Astrocyte (in vitro differentiated cells and primary cell): ENCODE data around the gene VEPH1. TPM values are rescaled to one million over a fixed set of nuclear protein-coding genes. Genes with fewer than 3 reads are reported as not detected.
A peak's percentile ranks its signal among the peaks of the same experiment; 100 is the strongest.

Experiments
- DNase-seq: peaks from one replicate; pipeline ENCODE4 v3.0.0-alpha.2; 2010; ENCODE audit warnings: low read depth
- FAIRE-seq: peaks from 2 replicates; lab custom pipeline; 2011; peaks lifted over from hg19 to GRCh38; lab: Jason Lieb, UNC
- H2AFZ ChIP-seq: 2 replicates; pipeline ENCODE4 v1.6.0; 2012; ENCODE audit warnings: low read depth, low read length, inconsistent platforms
- H3K27ac ChIP-seq: 2 replicates; pipeline ENCODE4 v1.5.1; 2011; ENCODE audit warnings: low read depth, low read length, inconsistent platforms
- H3K27me3 ChIP-seq: 2 replicates; pipeline ENCODE4 v1.6.0; 2011; ENCODE audit warnings: low read length, inconsistent platforms; ENCODE audit not compliant: insufficient read depth
- H3K36me3 ChIP-seq: 2 replicates; pipeline ENCODE4 v1.5.1; 2011; ENCODE audit warnings: low read length, inconsistent platforms; ENCODE audit not compliant: insufficient read depth
- H3K4me1 ChIP-seq: 2 replicates; pipeline ENCODE4 v1.5.1; 2011; ENCODE audit warnings: low read length, inconsistent platforms; ENCODE audit not compliant: insufficient read depth
- H3K4me2 ChIP-seq: 2 replicates; pipeline ENCODE4 v1.6.0; 2012; ENCODE audit warnings: low read length, inconsistent platforms
- H3K4me3 ChIP-seq: 2 replicates; pipeline ENCODE4 v1.5.1; 2011; ENCODE audit warnings: low read depth, mild to moderate bottlenecking, low read length, inconsistent platforms; ENCODE audit not compliant: insufficient read depth
- H3K79me2 ChIP-seq: 2 replicates; pipeline ENCODE4 v1.6.0; 2012; ENCODE audit warnings: mild to moderate bottlenecking, low read length, inconsistent platforms; ENCODE audit not compliant: insufficient read depth
- H3K9ac ChIP-seq: 2 replicates; pipeline ENCODE4 v1.6.0; 2012; ENCODE audit warnings: mild to moderate bottlenecking, low read length, inconsistent platforms
- H3K9me3 ChIP-seq: 2 replicates; pipeline ENCODE4 v1.5.1; 2012; ENCODE audit warnings: low read depth, mild to moderate bottlenecking, low read length, inconsistent platforms; ENCODE audit not compliant: insufficient read depth
- H4K20me1 ChIP-seq: 2 replicates; pipeline ENCODE4 v1.6.0; 2012; ENCODE audit warnings: low read length, inconsistent platforms; ENCODE audit not compliant: insufficient read depth
- H3K27ac Mint-ChIP-seq: one replicate; pipeline ENCODE4 v1.8.0; 2021; ENCODE audit warnings: mild to moderate bottlenecking, mixed read lengths; ENCODE audit not compliant: unreplicated experiment
- H3K27me3 Mint-ChIP-seq: one replicate; pipeline ENCODE4 v1.8.0; 2021; ENCODE audit warnings: low read depth, mixed read lengths; ENCODE audit not compliant: unreplicated experiment
- H3K36me3 Mint-ChIP-seq: one replicate; pipeline ENCODE4 v1.8.0; 2021; ENCODE audit warnings: low read depth, mixed read lengths; ENCODE audit not compliant: unreplicated experiment
- H3K4me1 Mint-ChIP-seq: one replicate; pipeline ENCODE4 v1.8.0; 2021; ENCODE audit warnings: low read depth, mixed read lengths; ENCODE audit not compliant: unreplicated experiment
- H3K4me3 Mint-ChIP-seq: one replicate; pipeline ENCODE4 v1.8.0; 2021; ENCODE audit warnings: mild to moderate bottlenecking, moderate library complexity, mixed read lengths; ENCODE audit not compliant: unreplicated experiment
- H3K9me3 Mint-ChIP-seq: one replicate; pipeline ENCODE4 v1.8.0; 2021; ENCODE audit warnings: mild to moderate bottlenecking, mixed read lengths; ENCODE audit not compliant: unreplicated experiment
- EZH2 ChIP-seq: IDR thresholded peaks from 2 replicates; pipeline ENCODE4 v1.6.1; 2012; ENCODE audit warnings: mild to moderate bottlenecking, low read length, inconsistent platforms; ENCODE audit not compliant: insufficient read depth
- total RNA-seq: library from RNA; stranded (reverse); gene quantifications from 2 replicates; pipeline ENCODE4 v1.2.1, GENCODE V29; 2021
- TF ChIP-seq, protein P1 (sequence below): IDR thresholded peaks from 2 replicates; pipeline ENCODE4 v1.5.1; 2011; ENCODE audit warnings: low read depth, mild to moderate bottlenecking, inconsistent platforms, low read length, moderate library complexity; ENCODE audit not compliant: insufficient read depth

The VEPH1 gene
- total RNA-seq, 1 donor from 2014 or later = 9.4 TPM

DNA sequence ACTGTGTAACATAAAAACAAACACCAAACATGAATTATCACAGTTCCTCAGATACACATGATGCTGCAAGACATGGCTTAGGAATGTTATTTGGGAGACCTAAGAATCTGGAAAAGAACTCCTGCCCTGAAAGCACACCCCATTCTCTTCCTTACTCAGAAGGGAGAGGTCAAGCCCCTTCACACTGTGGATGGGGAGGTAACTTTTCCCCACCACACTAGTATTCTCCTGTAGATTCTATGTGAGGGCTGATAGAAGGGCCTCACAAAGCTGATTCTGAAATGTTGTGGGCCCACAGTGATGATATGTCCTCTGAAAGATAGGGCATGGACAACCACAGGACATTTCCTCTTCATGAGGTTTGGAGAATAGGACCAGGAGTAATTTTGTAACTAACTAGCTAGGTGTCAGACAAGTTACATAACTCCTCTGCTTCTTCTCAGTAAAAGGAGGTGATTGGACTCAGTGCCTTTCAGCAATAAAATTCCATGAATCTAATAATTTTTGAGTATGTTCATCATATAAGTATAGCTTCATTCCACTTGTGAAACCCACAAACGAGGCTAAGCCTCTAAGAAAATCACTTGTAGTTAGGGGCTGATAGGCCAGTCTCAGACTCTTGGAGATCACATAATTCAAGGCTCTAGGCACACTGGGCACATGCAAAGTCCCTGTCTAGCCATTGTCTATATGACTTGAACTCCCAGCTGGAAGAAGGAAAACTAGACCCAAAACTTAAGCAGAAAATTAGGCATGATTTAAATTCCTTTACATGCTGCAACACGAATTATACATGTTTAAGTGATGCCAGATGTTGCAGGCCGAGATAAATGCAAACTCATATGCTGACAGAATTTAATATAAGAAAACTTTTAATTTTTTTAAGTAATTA is 59.1 kb downstream of the VEPH1 start:
- Histone ChIP-seq H2AFZ (no peak overlapping the region), H3K79me2 (peaks cover 14% of the 10 kb centered on the region), H3K9ac (no peak overlapping the region), H3K27ac (no peak overlapping the region), H4K20me1 (peaks cover 7% of the 10 kb centered on the region), H3K4me2 (no peak overlapping the region), H3K27me3 (no peaks in the 10 kb centered on the region), H3K9me3 (no peaks in the 10 kb centered on the region), H3K4me1 (no peaks in the 10 kb centered on the region), H3K36me3 (peaks cover 4% of the 10 kb centered on the region), H3K4me3 (no peak overlapping the region)
- Mint-ChIP-seq H3K9me3 (no peaks in the 10 kb centered on the region), H3K27ac (no peak overlapping the region), H3K4me1 (no peaks in the 10 kb centered on the region), H3K27me3 (no peaks in the 10 kb centered on the region), H3K36me3 (no peaks in the 10 kb centered on the region), H3K4me3 (no peak overlapping the region)
- FAIRE-seq = no peak
- DNase-seq = no peak
- TF ChIP-seq, protein P1, sequence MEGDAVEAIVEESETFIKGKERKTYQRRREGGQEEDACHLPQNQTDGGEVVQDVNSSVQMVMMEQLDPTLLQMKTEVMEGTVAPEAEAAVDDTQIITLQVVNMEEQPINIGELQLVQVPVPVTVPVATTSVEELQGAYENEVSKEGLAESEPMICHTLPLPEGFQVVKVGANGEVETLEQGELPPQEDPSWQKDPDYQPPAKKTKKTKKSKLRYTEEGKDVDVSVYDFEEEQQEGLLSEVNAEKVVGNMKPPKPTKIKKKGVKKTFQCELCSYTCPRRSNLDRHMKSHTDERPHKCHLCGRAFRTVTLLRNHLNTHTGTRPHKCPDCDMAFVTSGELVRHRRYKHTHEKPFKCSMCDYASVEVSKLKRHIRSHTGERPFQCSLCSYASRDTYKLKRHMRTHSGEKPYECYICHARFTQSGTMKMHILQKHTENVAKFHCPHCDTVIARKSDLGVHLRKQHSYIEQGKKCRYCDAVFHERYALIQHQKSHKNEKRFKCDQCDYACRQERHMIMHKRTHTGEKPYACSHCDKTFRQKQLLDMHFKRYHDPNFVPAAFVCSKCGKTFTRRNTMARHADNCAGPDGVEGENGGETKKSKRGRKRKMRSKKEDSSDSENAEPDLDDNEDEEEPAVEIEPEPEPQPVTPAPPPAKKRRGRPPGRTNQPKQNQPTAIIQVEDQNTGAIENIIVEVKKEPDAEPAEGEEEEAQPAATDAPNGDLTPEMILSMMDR = no peak
- TF ChIP-seq EZH2 = no peak

GRCh38 chr3:157442729-157443128 is 60.5 kb downstream of the VEPH1 start:
- H3K4me2 ChIP-seq = no peak overlapping the region
- Mint-ChIP-seq H3K27me3 (peaks cover 3% of the 10 kb centered on the region), H3K9me3 (no peaks in the 10 kb centered on the region), H3K4me1 (peaks cover 4% of the 10 kb centered on the region), H3K36me3 (no peaks in the 10 kb centered on the region), H3K4me3 (no peak overlapping the region), H3K27ac (no peak overlapping the region)
- DNase-seq (peak; percentile 19), FAIRE-seq (no peak)
- H3K27me3 ChIP-seq = no peaks in the 10 kb centered on the region
- peaks cover 10% of the 10 kb centered on the region for H4K20me1 ChIP-seq
- H3K79me2 ChIP-seq = peaks cover 28% of the 10 kb centered on the region
- H3K4me1 ChIP-seq = peaks cover 7% of the 10 kb centered on the region
- H2AFZ ChIP-seq = no peak overlapping the region
- H3K36me3 ChIP-seq = peaks cover 4% of the 10 kb centered on the region
- no peaks in the 10 kb centered on the region for H3K9me3 ChIP-seq
- TF ChIP-seq EZH2 = no peak
- TF ChIP-seq, protein P1 = no peak
- no peak overlapping the region for H3K27ac ChIP-seq
- no peak overlapping the region for H3K4me3 ChIP-seq
- no peak overlapping the region for H3K9ac ChIP-seq

GRCh38 chr3:157441102-157441624 is 62.1 kb downstream of the VEPH1 start:
- no peak for DNase-seq
- FAIRE-seq = no peak
- Histone ChIP-seq H4K20me1 (peaks cover 10% of the 10 kb centered on the region), H3K36me3 (peaks cover 4% of the 10 kb centered on the region), H3K4me2 (peak overlapping the region; percentile 6), H2AFZ (no peak overlapping the region), H3K79me2 (peaks cover 28% of the 10 kb centered on the region), H3K9me3 (no peaks in the 10 kb centered on the region), H3K27ac (no peak overlapping the region), H3K27me3 (no peaks in the 10 kb centered on the region), H3K9ac (no peak overlapping the region), H3K4me3 (no peak overlapping the region), H3K4me1 (peaks cover 10% of the 10 kb centered on the region)
- TF ChIP-seq EZH2 = no peak
- TF ChIP-seq, protein P1 = no peak
- Mint-ChIP-seq H3K9me3 (no peaks in the 10 kb centered on the region), H3K4me1 (peaks cover 13% of the 10 kb centered on the region), H3K27ac (no peak overlapping the region), H3K36me3 (no peaks in the 10 kb centered on the region), H3K27me3 (peaks cover 3% of the 10 kb centered on the region), H3K4me3 (no peak overlapping the region)
